ENCODE data around the gene GNG11. TPM values are rescaled to one million over a fixed set of nuclear protein-coding genes. Genes with fewer than 3 reads are reported as not detected.

Gene GNG11
- total RNA-seq, 1 experiment from 2014 or later: not detected

DNA sequence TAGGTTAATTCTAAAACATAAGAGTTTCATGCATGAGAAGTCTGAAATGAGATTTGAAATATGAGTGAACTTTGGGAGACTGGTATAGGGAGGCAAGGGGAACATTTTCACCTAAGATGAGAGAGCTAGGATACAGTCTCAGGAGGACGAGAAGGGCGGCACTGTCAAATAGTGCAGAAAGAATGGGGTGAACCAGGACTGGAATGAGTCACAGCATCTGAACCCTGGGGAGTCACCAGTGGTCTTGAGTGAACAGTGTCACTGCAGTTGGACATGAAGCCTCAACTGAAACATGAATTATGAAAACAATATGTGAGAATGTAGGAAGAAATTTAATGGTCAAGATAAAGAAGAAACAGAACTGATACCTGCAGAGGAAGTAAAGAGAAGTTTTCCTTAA lies 33.8 kb downstream of the GNG11 start:
- no peaks in the 10 kb centered on the region for H3K27me3 ChIP-seq (ENCODE audit: insufficient read depth, low read length)
- H2AFZ ChIP-seq (ENCODE audit: low read depth, low read length, poor library complexity, severe bottlenecking): no peak overlapping the region
- no peaks in the 10 kb centered on the region for H3K4me1 ChIP-seq (ENCODE audit: control insufficient read depth in 1 of 2, insufficient read depth in 2 of 2, low read length in 2 of 2)
- H3K9me2 ChIP-seq (ENCODE audit: insufficient read depth): no peaks in the 10 kb centered on the region
- intact Hi-C loops (cut with micrococcal nuclease): no loop called here
- DNase-seq (ENCODE audit: low read depth, low spot score): no peak
- no peak overlapping the region for H3K9ac ChIP-seq (ENCODE audit: low read length)
- no peak overlapping the region for H3K4me2 ChIP-seq (ENCODE audit: low read length)
- no peaks in the 10 kb centered on the region for H3K9me3 ChIP-seq (ENCODE audit: control insufficient read depth in 1 of 2, insufficient read depth in 1 of 2, low read depth in 1 of 2, low read length in 2 of 2)
- RAD21 ChIA-PET (ENCODE audit: low non-redundant PET in 1 of 2, low total read pairs in 2 of 2, uncharacterized antibody in 2 of 2, unreplicated experiment in 2 of 2): no interaction called here
- H3K4me3 ChIP-seq (replicated peaks in 1 of 2; ENCODE audit: low read depth in 1 of 2, low read length in 2 of 2): no peak overlapping the region
- no TSS peak for BruUV-seq (replicated peaks)
- TF ChIP-seq SP1 (IDR thresholded peaks at IDR 0.05; ENCODE audit: low read depth) (no peak), POLR2A (IDR thresholded peaks at IDR 0.05; ENCODE audit: borderline replicate concordance, extremely low read depth, insufficient read depth, insufficient read length) (no peak), FOSL1 (IDR thresholded peaks at IDR 0.05; ENCODE audit: low read depth) (no peak), ZFX (IDR thresholded peaks at IDR 0.05) (no peak), EZH2 (IDR thresholded peaks at IDR 0.05) (no peak), JUND (IDR thresholded peaks at IDR 0.05) (no peak), YY1 (IDR thresholded peaks at IDR 0.05; ENCODE audit: extremely low read depth, insufficient replicate concordance, low read depth, low read length) (no peak), EZH2phosphoT487 (IDR thresholded peaks at IDR 0.05; ENCODE audit: borderline replicate concordance) (no peak), CEBPB (IDR thresholded peaks at IDR 0.05; ENCODE audit: low read depth) (no peak), SIN3A (IDR thresholded peaks at IDR 0.05; ENCODE audit: low read depth) (no peak), ELF1 (IDR thresholded peaks at IDR 0.05; ENCODE audit: borderline replicate concordance, low read depth) (no peak), EGR1 (IDR thresholded peaks at IDR 0.05; ENCODE audit: low read depth) (no peak), RAD21 (IDR thresholded peaks at IDR 0.05; ENCODE audit: low read depth) (no peak), CBX3 (IDR thresholded peaks at IDR 0.05; ENCODE audit: low read depth) (no peak), TCF7L2 (IDR thresholded peaks at IDR 0.05; ENCODE audit: borderline replicate concordance, extremely low read depth, insufficient read depth, insufficient read length) (no peak), MAX (IDR thresholded peaks at IDR 0.05) (no peak)
- TF ChIP-seq, protein P1, sequence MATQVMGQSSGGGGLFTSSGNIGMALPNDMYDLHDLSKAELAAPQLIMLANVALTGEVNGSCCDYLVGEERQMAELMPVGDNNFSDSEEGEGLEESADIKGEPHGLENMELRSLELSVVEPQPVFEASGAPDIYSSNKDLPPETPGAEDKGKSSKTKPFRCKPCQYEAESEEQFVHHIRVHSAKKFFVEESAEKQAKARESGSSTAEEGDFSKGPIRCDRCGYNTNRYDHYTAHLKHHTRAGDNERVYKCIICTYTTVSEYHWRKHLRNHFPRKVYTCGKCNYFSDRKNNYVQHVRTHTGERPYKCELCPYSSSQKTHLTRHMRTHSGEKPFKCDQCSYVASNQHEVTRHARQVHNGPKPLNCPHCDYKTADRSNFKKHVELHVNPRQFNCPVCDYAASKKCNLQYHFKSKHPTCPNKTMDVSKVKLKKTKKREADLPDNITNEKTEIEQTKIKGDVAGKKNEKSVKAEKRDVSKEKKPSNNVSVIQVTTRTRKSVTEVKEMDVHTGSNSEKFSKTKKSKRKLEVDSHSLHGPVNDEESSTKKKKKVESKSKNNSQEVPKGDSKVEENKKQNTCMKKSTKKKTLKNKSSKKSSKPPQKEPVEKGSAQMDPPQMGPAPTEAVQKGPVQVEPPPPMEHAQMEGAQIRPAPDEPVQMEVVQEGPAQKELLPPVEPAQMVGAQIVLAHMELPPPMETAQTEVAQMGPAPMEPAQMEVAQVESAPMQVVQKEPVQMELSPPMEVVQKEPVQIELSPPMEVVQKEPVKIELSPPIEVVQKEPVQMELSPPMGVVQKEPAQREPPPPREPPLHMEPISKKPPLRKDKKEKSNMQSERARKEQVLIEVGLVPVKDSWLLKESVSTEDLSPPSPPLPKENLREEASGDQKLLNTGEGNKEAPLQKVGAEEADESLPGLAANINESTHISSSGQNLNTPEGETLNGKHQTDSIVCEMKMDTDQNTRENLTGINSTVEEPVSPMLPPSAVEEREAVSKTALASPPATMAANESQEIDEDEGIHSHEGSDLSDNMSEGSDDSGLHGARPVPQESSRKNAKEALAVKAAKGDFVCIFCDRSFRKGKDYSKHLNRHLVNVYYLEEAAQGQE (IDR thresholded peaks at IDR 0.05; ENCODE audit: low read depth): no peak
- TF ChIP-seq, protein P2, sequence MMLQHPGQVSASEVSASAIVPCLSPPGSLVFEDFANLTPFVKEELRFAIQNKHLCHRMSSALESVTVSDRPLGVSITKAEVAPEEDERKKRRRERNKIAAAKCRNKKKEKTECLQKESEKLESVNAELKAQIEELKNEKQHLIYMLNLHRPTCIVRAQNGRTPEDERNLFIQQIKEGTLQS (IDR thresholded peaks at IDR 0.05): no peak
- TF ChIP-seq, protein P3, sequence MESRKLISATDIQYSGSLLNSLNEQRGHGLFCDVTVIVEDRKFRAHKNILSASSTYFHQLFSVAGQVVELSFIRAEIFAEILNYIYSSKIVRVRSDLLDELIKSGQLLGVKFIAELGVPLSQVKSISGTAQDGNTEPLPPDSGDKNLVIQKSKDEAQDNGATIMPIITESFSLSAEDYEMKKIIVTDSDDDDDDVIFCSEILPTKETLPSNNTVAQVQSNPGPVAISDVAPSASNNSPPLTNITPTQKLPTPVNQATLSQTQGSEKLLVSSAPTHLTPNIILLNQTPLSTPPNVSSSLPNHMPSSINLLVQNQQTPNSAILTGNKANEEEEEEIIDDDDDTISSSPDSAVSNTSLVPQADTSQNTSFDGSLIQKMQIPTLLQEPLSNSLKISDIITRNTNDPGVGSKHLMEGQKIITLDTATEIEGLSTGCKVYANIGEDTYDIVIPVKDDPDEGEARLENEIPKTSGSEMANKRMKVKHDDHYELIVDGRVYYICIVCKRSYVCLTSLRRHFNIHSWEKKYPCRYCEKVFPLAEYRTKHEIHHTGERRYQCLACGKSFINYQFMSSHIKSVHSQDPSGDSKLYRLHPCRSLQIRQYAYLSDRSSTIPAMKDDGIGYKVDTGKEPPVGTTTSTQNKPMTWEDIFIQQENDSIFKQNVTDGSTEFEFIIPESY (IDR thresholded peaks at IDR 0.05; ENCODE audit: extremely low read depth, insufficient replicate concordance, low read length): no peak
- TF ChIP-seq, protein P4, sequence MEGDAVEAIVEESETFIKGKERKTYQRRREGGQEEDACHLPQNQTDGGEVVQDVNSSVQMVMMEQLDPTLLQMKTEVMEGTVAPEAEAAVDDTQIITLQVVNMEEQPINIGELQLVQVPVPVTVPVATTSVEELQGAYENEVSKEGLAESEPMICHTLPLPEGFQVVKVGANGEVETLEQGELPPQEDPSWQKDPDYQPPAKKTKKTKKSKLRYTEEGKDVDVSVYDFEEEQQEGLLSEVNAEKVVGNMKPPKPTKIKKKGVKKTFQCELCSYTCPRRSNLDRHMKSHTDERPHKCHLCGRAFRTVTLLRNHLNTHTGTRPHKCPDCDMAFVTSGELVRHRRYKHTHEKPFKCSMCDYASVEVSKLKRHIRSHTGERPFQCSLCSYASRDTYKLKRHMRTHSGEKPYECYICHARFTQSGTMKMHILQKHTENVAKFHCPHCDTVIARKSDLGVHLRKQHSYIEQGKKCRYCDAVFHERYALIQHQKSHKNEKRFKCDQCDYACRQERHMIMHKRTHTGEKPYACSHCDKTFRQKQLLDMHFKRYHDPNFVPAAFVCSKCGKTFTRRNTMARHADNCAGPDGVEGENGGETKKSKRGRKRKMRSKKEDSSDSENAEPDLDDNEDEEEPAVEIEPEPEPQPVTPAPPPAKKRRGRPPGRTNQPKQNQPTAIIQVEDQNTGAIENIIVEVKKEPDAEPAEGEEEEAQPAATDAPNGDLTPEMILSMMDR (IDR thresholded peaks at IDR 0.05 in 2 of 3, conservative IDR thresholded peaks at IDR 0.05 in 1 of 3; ENCODE audit: borderline replicate concordance in 1 of 3, insufficient read depth in 1 of 3, low read depth in 2 of 3, low read length in 2 of 3): no peak
- H3K27ac ChIP-seq (ENCODE audit: low read depth, low read length): no peak overlapping the region
- CTCF ChIA-PET: no interaction called here
- H3K36me3 ChIP-seq (ENCODE audit: control insufficient read depth in 1 of 2, insufficient read depth in 2 of 2, low read length in 2 of 2): no peaks in the 10 kb centered on the region
- no peak for ATAC-seq
- POLR2A ChIA-PET: no interaction called here
- no peaks in the 10 kb centered on the region for H4K20me1 ChIP-seq (ENCODE audit: insufficient read depth)
- H3K79me2 ChIP-seq (ENCODE audit: insufficient read depth, low read length): no peaks in the 10 kb centered on the region

All from HCT116 (cell line).